Fibroblast of lung (primary cell): ENCODE results near the gene GUCA2B.

Experiments
- CTCF ChIP-seq, 2 donors: IDR thresholded peaks in 1 of 2; conservative IDR thresholded peaks in 1 of 2; 1 replicate in 1 of 2; 2 replicates in 1 of 2; pipeline ENCODE4 v1.5.1; 2011 to 2012; ENCODE audit warnings: low read length in 2 of 2, control low read depth in 1 of 2, inconsistent platforms in 1 of 2, low read depth in 1 of 2, mild to moderate bottlenecking in 1 of 2
- EZH2 ChIP-seq: IDR thresholded peaks from 2 replicates; pipeline ENCODE4 v1.5.1; 2012; ENCODE audit warnings: low read length, control low read depth, mild to moderate bottlenecking; ENCODE audit errors: missing control alignments

- no peak for TF ChIP-seq EZH2
- no peak for TF ChIP-seq CTCF (conservative IDR thresholded peaks at IDR 0.05 in 1 of 2, IDR thresholded peaks at IDR 0.05 in 1 of 2; ENCODE audit: low read depth in 1 of 2, low read length in 2 of 2)
Measured at GRCh38 chr1:42195841-42196240, 42.6 kb downstream of the GUCA2B start.
